ENCODE results near the gene APIP. TPM values are rescaled to one million over a fixed set of nuclear protein-coding genes. Genes with fewer than 3 reads are reported as not detected.
A peak's percentile ranks its signal among the peaks of the same experiment; 100 is the strongest.

The APIP gene
- 4.5 to 10.9 TPM (median 6.9 TPM) in 3 replicates for polyA plus RNA-seq
- 3.1 TPM for polyA plus RNA-seq (2011; ENCODE audit: low read depth)
- 6.3 and 7.5 TPM in 2 replicates for polyA plus RNA-seq (2011; cell fraction: cytosol; rRNA removed)
- polyA plus RNA-seq (2011; cell fraction: nucleus; rRNA removed), result 4.3 and 5.5 TPM in 2 replicates
- 6.7 and 8.0 TPM in 2 replicates for polyA plus RNA-seq (2012; ENCODE audit: low replicate concordance)
- polyA minus RNA-seq, result 1.1 to 2.5 TPM (median 1.1 TPM) in 3 replicates
- polyA minus RNA-seq (2011; cell fraction: cytosol; rRNA and poly(A)+ RNA removed), result 5.4 TPM
- 0.95 and 2.0 TPM in 2 replicates for polyA minus RNA-seq (2011; cell fraction: nucleus; rRNA and poly(A)+ RNA removed)

DNA sequence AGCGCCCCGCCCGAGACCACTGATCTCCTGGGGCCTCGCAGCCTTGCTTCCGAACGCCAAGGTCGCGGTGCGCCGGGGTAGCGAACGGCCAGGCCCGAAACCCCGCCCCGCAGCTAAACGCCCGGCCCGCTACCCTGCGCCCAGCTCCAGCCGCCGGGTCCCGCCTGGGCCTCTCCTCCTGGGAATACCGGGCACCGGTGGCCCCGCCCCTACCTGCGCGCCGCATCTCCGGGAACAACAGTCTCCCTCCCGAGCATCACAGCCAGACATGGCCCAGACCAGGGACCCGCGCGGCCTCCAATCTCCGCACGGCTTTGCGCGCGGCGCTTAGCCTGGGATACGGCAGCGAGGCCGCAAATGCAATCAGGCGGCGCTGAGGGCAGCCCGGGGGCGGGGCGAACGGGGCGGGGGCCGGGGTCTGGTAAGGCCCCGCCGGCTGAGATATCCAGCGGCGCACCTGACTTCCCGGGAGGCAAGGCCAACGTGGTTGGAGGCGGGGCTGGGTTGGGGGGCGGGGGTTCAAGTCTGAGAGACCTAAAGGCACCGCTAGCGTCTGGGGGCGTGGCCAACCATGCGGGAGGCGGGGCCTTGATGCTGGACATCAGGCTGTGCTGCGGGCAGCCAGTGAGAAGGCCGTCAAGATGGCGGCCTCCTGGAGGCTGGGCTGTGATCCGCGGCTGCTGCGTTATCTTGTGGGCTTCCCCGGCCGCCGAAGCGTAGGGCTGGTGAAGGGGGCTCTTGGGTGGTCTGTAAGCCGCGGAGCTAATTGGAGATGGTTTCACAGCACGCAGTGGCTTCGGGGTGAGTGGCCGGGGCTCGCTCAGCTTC is at the start of gene APIP, which contains the start of gene PDHX:
Gene APIP (minus strand): TSS at position 365 of the 828 bp plus-strand sequence. CDS start 95 bp downstream, at position 270.
Gene PDHX (plus strand): TSS at position 604 of the 828 bp plus-strand sequence. CDS start 38 bp downstream, at position 642.
- Histone ChIP-seq H3K9ac (ENCODE audit: control insufficient read depth, extremely low read depth, insufficient read depth, low read length) (peak within 1 kb of the TSS; percentile 98), H3K4me3 (ENCODE audit: control insufficient read depth in 2 of 3, extremely low read depth in 1 of 3, insufficient read depth in 2 of 3, low read depth in 1 of 3, low read length in 3 of 3) (peak within 1 kb of the TSS; percentile 69 to 87 (median 84)), H3K36me3 (ENCODE audit: control insufficient read depth in 2 of 2, extremely low read depth in 1 of 2, insufficient read depth in 2 of 2, low read length in 2 of 2) (no peaks in the 10 kb centered on the region), H4K20me1 (ENCODE audit: control insufficient read depth, extremely low read depth, insufficient read depth, low read length) (no peaks in the 10 kb centered on the region), H3K9me1 (ENCODE audit: control insufficient read depth, extremely low read depth, insufficient read depth, low read length) (no peaks in the 10 kb centered on the region), H3K27ac (ENCODE audit: control insufficient read depth, insufficient read depth, low read length) (peak within 1 kb of the TSS; percentile 85), H3K4me1 (ENCODE audit: control insufficient read depth, extremely low read depth, insufficient read depth, low read length) (peaks cover 17% of the 10 kb centered on the region), H3K4me2 (ENCODE audit: control insufficient read depth, extremely low read depth, insufficient read depth, low read depth, low read length) (peak within 1 kb of the TSS; percentile 98), H2AFZ (ENCODE audit: control insufficient read depth, low read length) (peak within 1 kb of the TSS; percentile 91), H3K9me3 (ENCODE audit: control insufficient read depth, low read depth, low read length) (no peaks in the 10 kb centered on the region), H3K79me2 (ENCODE audit: control insufficient read depth, insufficient read depth, low read length) (peaks cover 50% of the 10 kb centered on the region), H3K27me3 (ENCODE audit: control insufficient read depth, extremely low read depth, insufficient read depth, low read length) (no peaks in the 10 kb centered on the region)
- DNase-seq (ENCODE audit: low read depth, low spot score) (peak; percentile 93), FAIRE-seq (no peak)
- TF ChIP-seq, protein P1, sequence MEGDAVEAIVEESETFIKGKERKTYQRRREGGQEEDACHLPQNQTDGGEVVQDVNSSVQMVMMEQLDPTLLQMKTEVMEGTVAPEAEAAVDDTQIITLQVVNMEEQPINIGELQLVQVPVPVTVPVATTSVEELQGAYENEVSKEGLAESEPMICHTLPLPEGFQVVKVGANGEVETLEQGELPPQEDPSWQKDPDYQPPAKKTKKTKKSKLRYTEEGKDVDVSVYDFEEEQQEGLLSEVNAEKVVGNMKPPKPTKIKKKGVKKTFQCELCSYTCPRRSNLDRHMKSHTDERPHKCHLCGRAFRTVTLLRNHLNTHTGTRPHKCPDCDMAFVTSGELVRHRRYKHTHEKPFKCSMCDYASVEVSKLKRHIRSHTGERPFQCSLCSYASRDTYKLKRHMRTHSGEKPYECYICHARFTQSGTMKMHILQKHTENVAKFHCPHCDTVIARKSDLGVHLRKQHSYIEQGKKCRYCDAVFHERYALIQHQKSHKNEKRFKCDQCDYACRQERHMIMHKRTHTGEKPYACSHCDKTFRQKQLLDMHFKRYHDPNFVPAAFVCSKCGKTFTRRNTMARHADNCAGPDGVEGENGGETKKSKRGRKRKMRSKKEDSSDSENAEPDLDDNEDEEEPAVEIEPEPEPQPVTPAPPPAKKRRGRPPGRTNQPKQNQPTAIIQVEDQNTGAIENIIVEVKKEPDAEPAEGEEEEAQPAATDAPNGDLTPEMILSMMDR (optimal IDR thresholded peaks at IDR 0.05 in 1 of 3, IDR thresholded peaks at IDR 0.05 in 1 of 3, conservative IDR thresholded peaks at IDR 0.05 in 1 of 3; ENCODE audit: extremely low read depth in 1 of 3, insufficient read depth in 2 of 3, low read length in 3 of 3), result no peak
- TF ChIP-seq EZH2 (IDR thresholded peaks at IDR 0.05; ENCODE audit: low read length), result no peak
- dilution Hi-C loops (cut with MboI; ENCODE audit: extremely low pct_ligation_motif_present, low sequenced_read_pairs), result no loop called here

DNA sequence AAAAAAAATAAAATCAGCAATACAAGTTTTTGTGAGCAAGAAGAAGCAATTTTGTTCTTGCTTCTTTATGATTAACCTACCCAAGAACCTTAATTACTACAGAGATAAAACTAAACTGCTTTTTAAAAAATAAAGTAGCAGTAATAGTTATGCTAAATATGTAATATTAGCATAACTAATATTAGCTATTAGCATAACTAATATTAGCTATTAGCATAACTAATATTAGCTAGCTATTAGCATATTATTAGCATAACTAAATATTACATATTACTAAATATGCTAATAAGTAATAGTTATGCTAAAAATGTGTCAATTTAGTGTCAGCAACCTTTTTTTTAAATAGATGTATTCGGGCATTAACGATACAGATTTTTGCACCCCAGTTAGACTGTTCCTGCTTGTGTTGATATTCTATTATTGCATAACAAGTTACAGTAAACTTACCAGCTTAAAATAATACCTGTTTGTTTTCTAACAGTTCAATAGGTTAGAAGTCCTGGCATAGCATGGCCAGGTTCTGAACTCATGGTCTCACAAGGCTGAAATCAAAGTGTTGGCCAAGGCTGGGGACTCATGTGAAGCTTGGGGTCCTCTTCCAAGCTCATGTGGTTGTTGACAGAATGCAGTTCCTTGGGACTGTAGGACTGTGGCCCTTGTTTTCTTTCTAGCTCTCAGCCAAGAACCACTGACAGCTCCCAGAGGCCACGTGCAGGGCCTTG is 48.6 kb upstream of the APIP start:
- peaks cover 0 to 3% of the 10 kb centered on the region in 2 experiments for H3K36me3 ChIP-seq (ENCODE audit: control insufficient read depth in 2 of 2, extremely low read depth in 1 of 2, insufficient read depth in 2 of 2, low read length in 2 of 2)
- no peaks in the 10 kb centered on the region for H3K4me1 ChIP-seq (ENCODE audit: control insufficient read depth, extremely low read depth, insufficient read depth, low read length)
- no peaks in the 10 kb centered on the region for H4K20me1 ChIP-seq (ENCODE audit: control insufficient read depth, extremely low read depth, insufficient read depth, low read length)
- DNase-seq (ENCODE audit: low read depth, low spot score) (no peak), FAIRE-seq (no peak)
- H3K9ac ChIP-seq (ENCODE audit: control insufficient read depth, extremely low read depth, insufficient read depth, low read length), result no peak overlapping the region
- dilution Hi-C loops (cut with MboI; ENCODE audit: extremely low pct_ligation_motif_present, low sequenced_read_pairs), result no loop called here
- no peaks in the 10 kb centered on the region for H3K79me2 ChIP-seq (ENCODE audit: control insufficient read depth, insufficient read depth, low read length)
- H3K4me3 ChIP-seq (ENCODE audit: control insufficient read depth in 2 of 3, extremely low read depth in 1 of 3, insufficient read depth in 2 of 3, low read depth in 1 of 3, low read length in 3 of 3), result no peak overlapping the region
- no peaks in the 10 kb centered on the region for H3K27me3 ChIP-seq (ENCODE audit: control insufficient read depth, extremely low read depth, insufficient read depth, low read length)
- H2AFZ ChIP-seq (ENCODE audit: control insufficient read depth, low read length), result no peak overlapping the region
- TF ChIP-seq, protein P1 (optimal IDR thresholded peaks at IDR 0.05 in 1 of 3, IDR thresholded peaks at IDR 0.05 in 1 of 3, conservative IDR thresholded peaks at IDR 0.05 in 1 of 3; ENCODE audit: extremely low read depth in 1 of 3, insufficient read depth in 2 of 3, low read length in 3 of 3), result no peak
- no peak for TF ChIP-seq EZH2 (IDR thresholded peaks at IDR 0.05; ENCODE audit: low read length)
- H3K27ac ChIP-seq (ENCODE audit: control insufficient read depth, insufficient read depth, low read length), result no peak overlapping the region
- H3K9me1 ChIP-seq (ENCODE audit: control insufficient read depth, extremely low read depth, insufficient read depth, low read length), result no peaks in the 10 kb centered on the region
- H3K4me2 ChIP-seq (ENCODE audit: control insufficient read depth, extremely low read depth, insufficient read depth, low read depth, low read length), result no peak overlapping the region
- H3K9me3 ChIP-seq (ENCODE audit: control insufficient read depth, low read depth, low read length), result no peaks in the 10 kb centered on the region
